Kidney epithelial cell (primary cell): ENCODE data around the gene RTN4R. TPM values are rescaled to one million over a fixed set of nuclear protein-coding genes. Genes with fewer than 3 reads are reported as not detected.

Experiments used
- DNase-seq: peaks from one replicate; pipeline ENCODE4 v3.0.0-alpha.2; 2010; ENCODE audit warnings: low read depth
- H3K27me3 ChIP-seq: 2 replicates; pipeline ENCODE4 v1.6.0; 2011; ENCODE audit warnings: low read length; ENCODE audit not compliant: control insufficient read depth, insufficient read depth
- H3K36me3 ChIP-seq: 2 replicates; pipeline ENCODE4 v1.5.1; 2011; ENCODE audit warnings: low read length; ENCODE audit not compliant: control insufficient read depth, insufficient read depth
- H3K4me3 ChIP-seq: 2 replicates; pipeline ENCODE4 v1.5.1; 2011; ENCODE audit warnings: low read depth, mild to moderate bottlenecking, control low read depth, low read length
- total RNA-seq: library from RNA; depleted of rRNA; stranded (reverse); fragments of >200 nt; gene quantifications from 2 replicates; pipeline ENCODE4 v1.2.3, GENCODE V29; 2015
- TF ChIP-seq, protein P1 (sequence below): IDR thresholded peaks from 2 replicates; pipeline ENCODE4 v1.5.1; 2011; ENCODE audit warnings: mild to moderate bottlenecking, moderate library complexity, low read length, control low read depth, inconsistent platforms; ENCODE audit not compliant: insufficient read depth, poor library complexity, severe bottlenecking

The RTN4R gene
- total RNA-seq, 1 donor from 2014 or later: 18.2 TPM

- TF ChIP-seq, protein P1, sequence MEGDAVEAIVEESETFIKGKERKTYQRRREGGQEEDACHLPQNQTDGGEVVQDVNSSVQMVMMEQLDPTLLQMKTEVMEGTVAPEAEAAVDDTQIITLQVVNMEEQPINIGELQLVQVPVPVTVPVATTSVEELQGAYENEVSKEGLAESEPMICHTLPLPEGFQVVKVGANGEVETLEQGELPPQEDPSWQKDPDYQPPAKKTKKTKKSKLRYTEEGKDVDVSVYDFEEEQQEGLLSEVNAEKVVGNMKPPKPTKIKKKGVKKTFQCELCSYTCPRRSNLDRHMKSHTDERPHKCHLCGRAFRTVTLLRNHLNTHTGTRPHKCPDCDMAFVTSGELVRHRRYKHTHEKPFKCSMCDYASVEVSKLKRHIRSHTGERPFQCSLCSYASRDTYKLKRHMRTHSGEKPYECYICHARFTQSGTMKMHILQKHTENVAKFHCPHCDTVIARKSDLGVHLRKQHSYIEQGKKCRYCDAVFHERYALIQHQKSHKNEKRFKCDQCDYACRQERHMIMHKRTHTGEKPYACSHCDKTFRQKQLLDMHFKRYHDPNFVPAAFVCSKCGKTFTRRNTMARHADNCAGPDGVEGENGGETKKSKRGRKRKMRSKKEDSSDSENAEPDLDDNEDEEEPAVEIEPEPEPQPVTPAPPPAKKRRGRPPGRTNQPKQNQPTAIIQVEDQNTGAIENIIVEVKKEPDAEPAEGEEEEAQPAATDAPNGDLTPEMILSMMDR: no peak
- H3K36me3 ChIP-seq: no peaks in the 10 kb centered on the region
- peaks cover 34% of the 10 kb centered on the region for H3K27me3 ChIP-seq
- DNase-seq: no peak
- no peak overlapping the region for H3K4me3 ChIP-seq
These were observed 68.7 kb downstream of the RTN4R start for GRCh38 chr22:20199413-20199842.

GRCh38 chr22:20198557-20199319 is 69.4 kb downstream of the RTN4R start:
- Histone ChIP-seq H3K27me3 (peaks cover 34% of the 10 kb centered on the region), H3K4me3 (no peak overlapping the region), H3K36me3 (no peaks in the 10 kb centered on the region)
- TF ChIP-seq, protein P1: no peak
- DNase-seq: no peak

DNA sequence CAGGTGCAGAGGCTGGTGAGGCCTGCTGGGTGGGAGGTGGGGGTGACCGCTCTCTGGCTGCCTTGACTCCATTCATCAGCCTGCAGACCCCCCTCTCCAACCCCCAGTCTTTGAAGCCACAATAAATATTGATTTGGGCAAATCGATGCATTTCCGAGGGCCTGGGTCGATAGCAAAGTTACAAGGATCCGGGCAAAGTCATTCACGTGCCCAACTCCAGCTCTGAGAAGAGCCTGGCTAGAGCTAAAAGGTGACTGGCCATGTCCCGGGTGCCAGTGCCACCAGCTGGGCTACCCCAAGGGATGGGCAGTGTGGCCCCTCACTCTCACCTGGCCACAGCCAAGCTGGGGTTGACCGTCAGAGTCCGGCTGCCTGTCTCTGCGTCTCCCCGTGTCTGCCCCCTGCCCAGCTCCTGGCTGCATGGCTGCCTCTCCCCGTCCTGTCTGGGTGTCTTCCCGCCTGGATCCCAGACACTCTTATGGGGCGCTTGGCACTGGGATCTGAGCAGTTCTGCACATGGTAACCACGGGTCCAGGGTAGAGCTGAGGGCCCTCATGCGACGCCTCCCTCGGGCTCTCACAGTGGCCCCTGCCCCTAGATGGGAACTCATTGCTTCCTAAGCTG is 70.6 kb downstream of the RTN4R start:
- no peak for DNase-seq
- Histone ChIP-seq H3K4me3 (no peak overlapping the region), H3K27me3 (peaks cover 34% of the 10 kb centered on the region), H3K36me3 (no peaks in the 10 kb centered on the region)
- TF ChIP-seq, protein P1: no peak

DNA sequence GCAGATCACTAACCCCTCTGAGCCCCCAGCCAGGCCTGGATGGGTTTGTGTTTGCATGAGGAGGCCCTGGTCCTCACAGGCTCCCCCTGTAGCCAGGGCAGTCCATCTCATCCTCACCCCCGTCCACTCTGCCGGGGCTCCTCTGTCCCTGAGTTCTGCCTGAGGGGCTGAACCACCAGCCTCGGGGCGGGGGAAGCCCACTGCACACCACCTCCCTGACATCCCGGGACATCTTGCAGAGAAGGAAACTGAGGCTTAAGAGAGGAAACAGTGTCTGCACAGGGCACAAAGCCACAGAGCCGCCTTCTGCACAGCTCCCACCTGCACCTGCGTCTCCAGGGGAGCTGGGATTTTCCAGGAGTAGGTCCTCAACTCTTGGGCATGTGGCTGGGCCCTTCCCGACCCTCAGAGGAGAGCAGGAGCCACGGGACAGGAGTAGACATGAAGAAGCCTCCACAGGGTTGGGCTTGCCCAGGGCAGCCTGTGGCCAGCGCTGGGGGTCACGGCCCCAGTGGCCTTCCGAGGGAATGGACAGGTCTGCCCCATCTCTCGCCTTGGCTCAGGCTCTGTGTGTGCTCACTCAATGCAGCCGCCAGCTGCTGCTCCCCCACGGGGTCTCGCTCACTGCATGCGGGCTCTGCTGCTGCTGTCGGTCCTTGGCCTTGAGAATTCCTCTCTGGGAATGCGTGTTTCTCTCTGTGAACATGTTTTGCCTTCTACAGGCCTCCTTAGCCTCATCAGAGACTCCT is 71.8 kb downstream of the RTN4R start:
- TF ChIP-seq, protein P1: no peak
- DNase-seq: no peak
- Histone ChIP-seq H3K27me3 (peaks cover 34% of the 10 kb centered on the region), H3K36me3 (no peaks in the 10 kb centered on the region), H3K4me3 (no peak overlapping the region)

DNA sequence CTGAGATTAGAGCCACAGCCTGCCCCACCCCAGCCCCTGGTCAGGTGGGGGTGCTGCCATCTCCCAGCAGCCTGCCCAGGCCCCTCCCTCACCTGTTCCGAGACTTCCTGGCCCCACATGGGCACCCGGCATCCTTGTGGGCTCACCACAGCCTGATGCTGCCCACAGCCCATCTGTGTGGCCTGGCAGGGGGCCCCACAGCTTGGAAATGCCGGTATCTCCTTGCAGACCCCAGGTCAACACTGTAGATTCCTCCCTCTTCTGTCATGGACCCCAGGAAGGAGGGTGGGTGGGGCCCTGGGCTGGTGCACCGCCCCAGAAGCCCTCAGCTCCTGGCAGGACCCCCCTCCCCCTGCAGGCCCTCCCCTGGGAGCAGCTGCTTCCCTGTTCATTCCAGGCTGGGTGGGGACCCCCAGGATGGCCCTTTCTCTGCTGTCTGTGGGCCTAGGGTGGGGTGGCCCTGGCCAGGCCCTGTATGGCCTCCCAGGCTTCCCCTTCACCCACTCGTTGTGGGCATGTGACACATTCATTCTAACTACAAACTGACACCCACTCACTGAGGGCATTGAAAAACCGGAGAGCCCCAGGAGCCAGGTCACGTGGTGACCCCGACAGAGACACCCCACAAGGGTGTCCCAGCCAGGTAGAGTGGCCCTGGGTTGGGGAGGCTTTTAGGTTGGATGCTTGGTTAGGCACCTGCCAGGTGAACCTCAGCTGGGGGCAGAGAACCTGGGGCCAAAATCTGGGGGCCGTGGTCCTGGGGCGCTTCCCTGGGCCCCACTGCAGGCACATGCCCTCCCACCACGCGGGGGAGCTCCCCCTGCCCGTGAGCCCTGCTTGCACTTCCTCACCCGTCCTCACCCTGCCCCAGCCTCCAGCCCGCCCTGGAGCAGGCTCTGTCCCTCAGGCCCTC is 73.2 kb downstream of the RTN4R start:
- Histone ChIP-seq H3K4me3 (no peak overlapping the region), H3K27me3 (peaks cover 30% of the 10 kb centered on the region), H3K36me3 (no peaks in the 10 kb centered on the region)
- TF ChIP-seq, protein P1: no peak
- no peak for DNase-seq
